SK-N-SH (cell line): ENCODE results near the gene NPDC1. TPM values are rescaled to one million over a fixed set of nuclear protein-coding genes. Genes with fewer than 3 reads are reported as not detected.
A peak's percentile ranks its signal among the peaks of the same experiment; 100 is the strongest.

Source experiments
- CTCF ChIA-PET: fragments of 300-600, 350-600 bp; formaldehyde crosslinking; extraction: SDS; loops from one replicate; lab custom pipeline; 2021; lab: Yijun Ruan, JAX
- POLR2A ChIA-PET: fragments of 350-600 bp; sonication (Branson Sonifier 250); formaldehyde crosslinking; extraction: SDS; loops from one replicate; lab custom pipeline; 2020; ENCODE audit warnings: antibody characterized with exemption, inconsistent platforms; lab: Yijun Ruan, JAX
- DNase-seq: peaks from one replicate; pipeline ENCODE4 v3.0.0; 2012
- H2AFZ ChIP-seq: fragments of 200-600 bp; sonication (generic); 2 replicates; pipeline ENCODE4 v1.8.1; 2016; ENCODE audit warnings: antibody characterized with exemption, mild to moderate bottlenecking, low read depth
- H3F3A ChIP-seq: fragments of 200-600 bp; sonication (generic); replicated peaks from 2 replicates; pipeline ENCODE3; 2016; ENCODE audit warnings: antibody characterized with exemption, mild to moderate bottlenecking; ENCODE audit not compliant: insufficient read depth
- H3K27ac ChIP-seq, 2 experiments: fragments of 200-500 bp in 1 of 2; fragments of 200-600 bp in 1 of 2; sonication (Bioruptor generic) in 1 of 2; sonication (generic), shearing (Covaris generic) in 1 of 2; 2 replicates each; pipeline versions ENCODE4 v1.5.1 to v1.6.1; 2014 to 2016; ENCODE audit warnings: low read depth in 2 of 2, inconsistent platforms in 1 of 2, low read length in 1 of 2, mild to moderate bottlenecking in 1 of 2, mixed read lengths in 1 of 2
- H3K27me3 ChIP-seq: fragments of 200-600 bp; sonication (generic), shearing (Covaris generic); 2 replicates; pipeline ENCODE4 v1.6.1; 2016; ENCODE audit warnings: mixed run types; ENCODE audit not compliant: insufficient read depth
- H3K36me3 ChIP-seq, 2 experiments: fragments of 200-500 bp in 1 of 2; fragments of 200-600 bp in 1 of 2; sonication (Bioruptor generic) in 1 of 2; sonication (generic) in 1 of 2; replicated peaks in 1 of 2; 2 replicates each; pipeline versions ENCODE3 to v1.5.1; 2014 to 2016; ENCODE audit warnings: low read length in 1 of 2, mild to moderate bottlenecking in 1 of 2; ENCODE audit not compliant: insufficient read depth in 2 of 2, control insufficient read depth in 1 of 2
- H3K4me1 ChIP-seq, 2 experiments: fragments of 200-500 bp in 1 of 2; fragments of 200-600 bp in 1 of 2; sonication (Bioruptor generic) in 1 of 2; sonication (generic), shearing (Covaris generic) in 1 of 2; 2 replicates each; pipeline versions ENCODE4 v1.5.1 to v1.6.1; 2014 to 2016; ENCODE audit warnings: low read depth in 1 of 2, low read length in 1 of 2, mixed run types in 1 of 2; ENCODE audit not compliant: insufficient read depth in 2 of 2, control insufficient read depth in 1 of 2
- H3K4me2 ChIP-seq: fragments of 200-600 bp; sonication (generic), shearing (Covaris generic); 2 replicates; pipeline ENCODE4 v1.6.1; 2017; ENCODE audit warnings: mixed run types
- H3K4me3 ChIP-seq, 2 experiments: fragments of 200-500 bp in 1 of 2; fragments of 200-600 bp in 1 of 2; sonication (Bioruptor generic) in 1 of 2; sonication (generic), shearing (Covaris generic) in 1 of 2; 2 replicates each; pipeline versions ENCODE4 v1.5.1 to v1.8.1; 2014 to 2016; ENCODE audit warnings: low read depth in 2 of 2, inconsistent platforms in 1 of 2, low read length in 1 of 2, mild to moderate bottlenecking in 1 of 2, mixed read lengths in 1 of 2, moderate library complexity in 1 of 2
- H3K79me2 ChIP-seq: fragments of 200-600 bp; sonication (generic); 2 replicates; pipeline ENCODE4 v1.8.1; 2017; ENCODE audit warnings: mild to moderate bottlenecking; ENCODE audit not compliant: insufficient read depth
- H3K9ac ChIP-seq: fragments of 200-600 bp; sonication (generic); 2 replicates; pipeline ENCODE4 v1.6.1; 2017; ENCODE audit warnings: mixed run types
- H3K9me2 ChIP-seq: fragments of 200-600 bp; sonication (generic); 2 replicates; pipeline ENCODE4 v1.6.1; 2017; ENCODE audit warnings: mixed run types
- H3K9me3 ChIP-seq: fragments of 200-600 bp; sonication (generic); 2 replicates; pipeline ENCODE4 v1.6.1; 2017; ENCODE audit warnings: mixed run types, mild to moderate bottlenecking, moderate library complexity
- H4K20me1 ChIP-seq: fragments of 200-600 bp; sonication (generic); 2 replicates; pipeline ENCODE4 v1.6.1; 2017; ENCODE audit warnings: mild to moderate bottlenecking, mixed run types; ENCODE audit not compliant: insufficient read depth
- ELF1 ChIP-seq: IDR thresholded peaks from 2 replicates; pipeline ENCODE4 v1.4.0; 2012
- FOSL2 ChIP-seq: IDR thresholded peaks from 2 replicates; pipeline ENCODE4 v1.4.0; 2012; ENCODE audit warnings: low read depth, mild to moderate bottlenecking, moderate library complexity, borderline replicate concordance
- FOXM1 ChIP-seq: IDR thresholded peaks from 2 replicates; pipeline ENCODE4 v1.4.0; 2012; ENCODE audit warnings: low read depth, mild to moderate bottlenecking
- GATA2 ChIP-seq: sonication (generic); formaldehyde crosslinking; IDR thresholded peaks from 2 replicates; pipeline ENCODE4 v1.5.0; 2020; ENCODE audit warnings: mild to moderate bottlenecking, missing genetic modification reagents
- IRF3 ChIP-seq: fragments of 150-350 bp; IDR thresholded peaks from 2 replicates; pipeline ENCODE4 v1.6.1; 2016; ENCODE audit warnings: mild to moderate bottlenecking, low read depth, low read length
- MEF2A ChIP-seq: IDR thresholded peaks from 2 replicates; pipeline ENCODE4 v1.4.0; 2012; ENCODE audit warnings: low read depth, borderline replicate concordance
- MXI1 ChIP-seq: IDR thresholded peaks from 2 replicates; pipeline ENCODE4 v1.6.1; 2012; ENCODE audit warnings: mild to moderate bottlenecking, low read depth, low read length, improper control_type of control experiment
- NRF1 ChIP-seq: IDR thresholded peaks from 2 replicates; pipeline ENCODE4 v1.6.1; 2012; ENCODE audit warnings: low read depth, mild to moderate bottlenecking, low read length
- PBX3 ChIP-seq: IDR thresholded peaks from 2 replicates; pipeline ENCODE4; 2012
- REST ChIP-seq: IDR thresholded peaks from 2 replicates; pipeline ENCODE4 v1.6.1; 2012; ENCODE audit warnings: mild to moderate bottlenecking, low read depth, low read length, moderate library complexity
- RFX5 ChIP-seq: IDR thresholded peaks from 2 replicates; pipeline ENCODE4 v1.6.1; 2012; ENCODE audit warnings: mild to moderate bottlenecking, improper control_type of control experiment, low read length
- SMC3 ChIP-seq: IDR thresholded peaks from 2 replicates; pipeline ENCODE4 v1.6.1; 2012; ENCODE audit warnings: low read depth, low read length, improper control_type of control experiment
- TAF1 ChIP-seq: IDR thresholded peaks from 2 replicates; pipeline ENCODE4 v1.6.1; 2012; ENCODE audit warnings: low read depth, mild to moderate bottlenecking, low read length, moderate library complexity, borderline replicate concordance
- USF1 ChIP-seq: IDR thresholded peaks from 2 replicates; pipeline ENCODE4 v1.4.0; 2012; ENCODE audit warnings: low read depth, borderline replicate concordance
- WGBS: methylation state at CpG from one replicate; pipeline ENCODE4 v1.1.6; 2017; ENCODE audit warnings: low lambda C conversion rate; 5-methylcytosine and 5-hydroxymethylcytosine counted together
- polyA plus RNA-seq, 3 experiments: library from polyadenylated mRNA; depleted of rRNA; stranded (reverse); fragments of >200 nt; gene quantifications; 2 replicates each; pipeline ENCODE4 v1.2.3, GENCODE V29; 2012

NPDC1 gene
- polyA plus RNA-seq, 1 of the 3 experiments (the other 2 are of a cell fraction): 48.1 TPM

- TF ChIP-seq IRF3: no peak
- no peak for TF ChIP-seq FOXM1
- no peak for TF ChIP-seq RFX5
- no peak for TF ChIP-seq FOSL2
- TF ChIP-seq, all 33 proteins: peak for 0
Observed at GRCh38 chr9:137022662-137023008, 23.3 kb downstream of the NPDC1 start (continued).

GRCh38 chr9:137021979-137022661 lies 23.9 kb downstream of the NPDC1 start:
- Histone ChIP-seq H3K79me2 (0 out of 2 replicates have a peak, but pooled peaks cover 1% of the 10 kb centered on the region), H2AFZ (no peak overlapping the region), H3K4me1 (peaks cover 0 to 23% of the 10 kb centered on the region in 2 experiments; a peak in 1 of 4 replicates), H3F3A (no peaks in the 10 kb centered on the region), H3K36me3 (peaks cover 0 to 1% of the 10 kb centered on the region in 2 experiments), H3K4me2 (no peak overlapping the region), H3K27me3 (no peaks in the 10 kb centered on the region), H3K9me2 (no peaks in the 10 kb centered on the region), H3K9ac (no peak overlapping the region), H3K9me3 (no peaks in the 10 kb centered on the region), H3K27ac (no peak overlapping the region), H4K20me1 (0 out of 2 replicates have a peak, but pooled peaks cover 4% of the 10 kb centered on the region), H3K4me3 (no peak overlapping the region)
- POLR2A ChIA-PET: no interaction called here
- peak; percentile 90 for DNase-seq
- TF ChIP-seq MXI1 (no peak), REST (no peak), NRF1 (no peak), ELF1 (no peak), USF1 (no peak), TAF1 (no peak), MEF2A (no peak), GATA2 (CRISPR knock-in tag) (no peak), FOXM1 (no peak), SMC3 (no peak), PBX3 (no peak)
- CTCF ChIA-PET: interaction anchor here (1.4 to 5.4 kb wide), 6 partner anchors 9 to 74 kb away, joined by 3 to 53 read pairs (median 7); partner anchors contain the start of genes FUT7 and PAXX
- 28% methylated on average over 13 of the region's 30 CpGs for WGBS
